Measurements from ENCODE around the gene DHX38.

DHX38 gene

DNA sequence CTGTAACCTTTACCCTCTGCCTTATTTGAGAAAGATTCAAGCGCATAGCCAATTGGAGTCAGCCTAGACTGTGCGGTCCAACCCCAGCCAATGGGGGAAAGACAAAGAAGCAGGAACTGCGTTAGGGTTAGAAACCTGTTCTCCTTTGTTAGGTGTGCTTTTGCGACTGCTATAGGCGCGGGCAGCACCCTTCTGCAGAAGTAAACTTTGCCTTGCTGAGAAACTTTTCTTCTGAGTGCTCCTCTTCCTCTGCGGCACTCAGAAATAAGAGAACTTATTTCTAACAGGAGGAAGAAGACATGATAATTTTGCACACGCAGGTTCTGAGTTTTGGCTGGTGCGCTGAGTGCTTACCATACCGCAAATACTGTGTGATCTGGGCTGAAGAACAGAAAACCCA, 9.2 kb upstream of the DHX38 start:
- DNase-seq, result no peak

DNA sequence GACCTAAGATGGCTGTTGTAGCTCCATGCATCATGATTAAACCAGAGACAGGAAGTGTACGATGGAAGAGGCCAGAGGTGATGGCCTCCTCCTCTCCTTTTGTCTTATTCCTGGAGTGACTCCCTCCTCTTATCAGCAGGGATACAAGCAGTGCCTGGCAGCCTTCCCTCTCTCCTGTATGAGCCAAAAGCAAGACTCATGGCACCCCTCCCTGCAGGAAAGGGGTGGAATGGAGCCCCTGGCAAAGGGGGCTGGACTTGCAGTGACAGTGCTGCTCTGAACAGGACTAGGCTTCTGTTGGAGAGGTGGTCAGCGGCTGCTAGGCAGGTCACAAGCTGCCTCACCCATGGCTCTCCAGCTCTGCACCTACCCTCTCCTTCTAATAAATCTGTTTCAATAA, 8.6 kb upstream of the DHX38 start:
- DNase-seq, result no peak

DNA sequence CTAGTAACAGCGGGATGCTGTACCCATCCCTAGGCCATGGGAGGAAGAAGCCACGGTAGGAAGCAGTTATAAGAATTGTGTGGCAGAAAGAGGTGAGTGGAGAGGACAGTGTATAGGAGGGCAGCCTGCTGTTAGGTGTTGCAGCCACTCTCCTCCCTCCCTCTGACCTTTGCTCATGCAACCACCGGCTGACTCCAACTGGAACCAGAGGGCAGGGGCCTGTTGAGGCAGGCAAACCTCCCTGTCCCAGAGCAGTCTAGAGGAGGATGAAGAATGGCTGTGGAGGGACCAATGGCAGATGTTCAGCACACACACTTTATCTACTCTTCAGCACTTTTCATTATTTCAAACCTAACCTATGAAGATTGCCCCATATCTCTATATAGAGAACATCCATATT, 2.4 kb upstream of the DHX38 start:
- no peak for DNase-seq

DNA sequence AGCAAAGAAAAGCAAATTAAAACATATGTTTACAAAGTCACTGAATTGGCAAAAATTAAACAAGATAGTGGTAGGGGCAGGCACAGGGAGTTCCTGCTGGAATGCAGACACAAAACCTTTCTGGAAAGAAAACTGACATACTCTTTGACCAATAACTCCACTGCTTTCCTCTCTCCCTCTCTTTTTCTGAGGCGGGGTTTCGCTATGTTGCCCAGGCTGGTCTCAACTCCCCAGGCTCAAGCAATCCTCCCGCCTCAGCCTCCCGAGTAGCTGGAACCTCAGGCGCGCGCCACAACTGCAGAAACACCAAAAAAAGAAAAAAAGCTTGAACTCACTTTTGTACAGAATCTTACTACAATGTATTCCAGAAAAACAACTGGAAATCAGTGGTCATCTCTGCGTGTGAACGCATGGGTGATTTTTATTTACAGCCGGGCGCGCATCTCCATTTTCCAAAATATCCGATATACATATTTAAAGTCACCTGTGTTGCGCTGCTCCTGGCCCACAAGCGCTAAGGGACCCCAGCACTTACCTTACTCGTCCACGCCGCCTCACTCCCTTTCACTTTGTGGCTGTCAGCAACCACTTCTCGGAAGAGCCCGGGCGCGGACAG, 707 bp upstream of the DHX38 start:
- no peak for DNase-seq

DNA sequence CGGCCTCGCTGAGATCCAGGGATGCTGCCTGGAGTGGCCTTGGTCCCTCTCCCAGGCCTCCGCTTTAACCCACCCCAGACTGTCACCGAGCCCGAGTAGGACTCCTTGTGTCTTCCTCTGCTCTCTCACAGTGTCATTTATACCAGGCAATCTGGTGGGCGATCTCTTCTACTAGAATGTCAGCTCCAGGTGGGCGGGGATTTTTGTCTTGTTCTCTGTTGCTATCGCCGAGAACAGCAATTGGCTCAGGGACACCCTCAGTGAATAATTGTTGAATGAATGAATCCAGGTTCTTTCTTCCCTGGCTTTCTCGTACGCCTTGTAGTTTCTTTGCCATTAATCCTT, 591 bp downstream of the DHX38 start:
- no peak for DNase-seq

DNA sequence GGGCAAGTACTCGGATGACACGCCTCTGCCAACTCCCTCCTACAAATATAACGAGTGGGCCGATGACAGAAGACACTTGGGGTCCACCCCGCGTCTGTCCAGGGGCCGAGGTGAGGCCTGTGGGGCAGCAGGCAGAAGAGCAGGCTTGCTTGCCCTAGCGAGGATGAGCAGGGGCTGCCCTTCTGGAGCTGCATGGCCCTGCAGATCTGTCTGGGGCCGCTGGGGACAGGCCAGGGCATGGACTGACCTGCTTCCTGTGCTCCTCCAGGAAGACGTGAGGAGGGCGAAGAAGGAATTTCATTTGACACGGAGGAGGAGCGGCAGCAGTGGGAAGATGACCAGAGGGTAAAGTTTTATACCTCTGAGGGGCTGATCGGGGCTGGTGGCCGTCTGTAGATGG, 5.3 kb downstream of the DHX38 start:
- DNase-seq, result no peak

DNA sequence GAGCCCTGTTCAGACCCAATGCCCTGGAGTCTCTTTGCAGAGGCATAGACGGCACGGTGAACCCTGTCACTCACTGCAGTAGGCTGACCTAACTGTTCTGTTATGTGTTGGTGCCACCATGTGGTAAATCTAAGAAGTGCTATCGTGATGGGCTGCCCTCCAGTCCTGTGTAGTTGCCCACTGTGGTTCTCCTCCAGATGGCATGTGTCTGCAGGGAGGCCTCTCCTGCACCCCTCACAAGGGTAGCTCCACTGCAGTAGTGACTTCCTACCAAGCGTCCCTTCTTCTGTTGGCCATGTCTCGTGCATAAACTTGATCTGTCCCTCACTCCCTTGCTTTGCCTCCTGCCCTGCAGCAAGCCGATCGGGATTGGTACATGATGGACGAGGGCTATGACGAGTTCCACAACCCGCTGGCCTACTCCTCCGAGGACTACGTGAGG, 5.8 kb downstream of the DHX38 start:
- DNase-seq, result peak; percentile 76

DNA sequence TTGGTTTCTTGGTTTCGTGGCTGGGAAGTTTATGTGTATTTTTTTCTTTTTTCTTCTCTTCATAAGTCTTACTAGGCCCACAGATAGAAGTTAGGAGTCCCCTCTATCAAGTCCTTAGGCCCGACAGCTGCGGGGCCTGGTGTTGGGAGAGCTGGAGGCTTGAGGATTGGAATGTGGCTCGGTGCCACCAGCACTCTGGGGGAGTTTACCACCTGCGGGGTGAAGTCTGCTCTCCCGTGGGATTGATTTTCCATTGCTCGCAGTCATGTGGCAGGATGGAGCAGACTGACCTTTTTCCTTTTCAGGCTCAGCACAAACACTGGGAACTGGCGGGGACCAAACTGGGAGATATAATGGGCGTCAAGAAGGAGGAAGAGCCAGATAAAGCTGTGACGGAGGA, 7.5 kb downstream of the DHX38 start:
- DNase-seq, result no peak

DNA sequence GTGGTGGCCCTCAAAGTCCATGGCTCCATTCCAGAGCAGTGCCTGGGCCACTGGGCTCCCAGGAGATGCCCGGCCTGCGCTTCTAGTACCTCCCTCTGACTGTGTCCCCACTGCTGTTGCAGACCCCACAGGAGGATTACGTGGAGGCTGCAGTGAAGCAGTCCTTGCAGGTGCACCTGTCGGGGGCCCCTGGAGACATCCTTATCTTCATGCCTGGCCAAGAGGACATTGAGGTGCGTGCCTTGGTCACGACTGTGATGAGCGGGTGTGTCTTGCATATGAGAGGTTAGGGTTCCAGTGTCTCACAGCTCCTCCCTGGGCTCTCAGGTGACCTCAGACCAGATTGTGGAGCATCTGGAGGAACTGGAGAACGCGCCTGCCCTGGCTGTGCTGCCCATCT, 11.3 kb downstream of the DHX38 start:
- DNase-seq, result no peak

DNA sequence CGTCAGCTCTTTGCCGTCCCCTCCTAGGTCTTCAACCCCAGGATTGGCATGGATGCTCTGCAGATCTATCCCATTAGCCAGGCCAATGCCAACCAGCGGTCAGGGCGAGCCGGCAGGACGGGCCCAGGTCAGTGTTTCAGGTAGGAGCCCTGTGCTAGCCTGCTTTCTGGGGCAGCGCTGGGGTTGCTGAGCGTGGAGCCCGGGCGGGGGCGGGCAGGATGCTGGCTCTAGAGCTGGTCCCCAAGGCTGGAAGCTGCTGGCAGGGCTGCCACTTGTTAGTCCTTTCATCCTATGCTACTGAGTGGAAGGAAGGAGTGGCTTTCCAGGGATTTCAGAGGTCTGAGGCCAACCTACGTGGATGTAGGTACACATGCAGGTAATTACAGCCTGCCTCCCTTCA, 12.3 kb downstream of the DHX38 start:
- DNase-seq, result no peak

DNA sequence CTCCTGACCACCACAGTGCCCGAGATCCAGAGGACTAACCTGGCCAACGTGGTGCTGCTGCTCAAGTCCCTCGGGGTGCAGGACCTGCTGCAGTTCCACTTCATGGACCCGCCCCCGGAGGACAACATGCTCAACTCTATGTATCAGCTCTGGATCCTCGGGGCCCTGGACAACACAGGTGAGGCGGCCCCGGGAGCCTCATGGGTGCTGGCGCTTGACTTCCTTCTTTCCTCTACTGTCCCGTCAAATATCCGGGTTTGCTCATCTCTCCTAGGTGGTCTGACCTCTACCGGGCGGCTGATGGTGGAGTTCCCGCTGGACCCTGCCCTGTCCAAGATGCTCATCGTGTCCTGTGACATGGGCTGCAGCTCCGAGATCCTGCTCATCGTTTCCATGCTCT, 13.7 kb downstream of the DHX38 start:
- no peak for DNase-seq

DNA sequence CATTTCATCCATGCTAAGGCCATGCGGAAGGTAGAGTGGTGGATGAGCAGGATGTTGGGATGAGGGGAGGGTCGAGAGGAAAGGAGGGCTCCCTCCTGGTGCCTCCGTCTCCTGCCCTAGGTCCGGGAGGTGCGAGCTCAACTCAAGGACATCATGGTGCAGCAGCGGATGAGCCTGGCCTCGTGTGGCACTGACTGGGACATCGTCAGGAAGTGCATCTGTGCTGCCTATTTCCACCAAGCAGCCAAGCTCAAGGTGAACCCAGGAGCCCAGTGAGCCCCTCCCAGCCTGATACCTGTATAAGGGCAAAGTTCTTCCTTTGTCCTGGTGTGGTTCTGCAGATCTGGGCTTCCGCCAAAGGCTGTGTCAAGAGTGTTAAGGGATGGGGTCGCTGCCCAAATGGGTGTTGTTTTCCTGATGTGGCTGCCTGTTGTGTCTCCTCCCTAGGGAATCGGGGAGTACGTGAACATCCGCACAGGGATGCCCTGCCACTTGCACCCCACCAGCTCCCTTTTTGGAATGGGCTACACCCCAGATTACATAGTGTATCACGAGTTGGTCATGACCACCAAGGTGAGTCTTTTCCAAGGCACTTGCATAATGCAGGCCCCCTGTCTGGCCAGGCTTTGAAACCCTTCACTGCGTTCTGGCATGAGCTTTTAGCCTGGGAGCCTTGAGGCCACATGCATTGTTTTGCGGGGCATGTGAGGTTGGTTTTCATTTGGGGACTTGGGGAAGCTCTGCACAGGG, 14.9 kb downstream of the DHX38 start:
- DNase-seq, result no peak

DNA sequence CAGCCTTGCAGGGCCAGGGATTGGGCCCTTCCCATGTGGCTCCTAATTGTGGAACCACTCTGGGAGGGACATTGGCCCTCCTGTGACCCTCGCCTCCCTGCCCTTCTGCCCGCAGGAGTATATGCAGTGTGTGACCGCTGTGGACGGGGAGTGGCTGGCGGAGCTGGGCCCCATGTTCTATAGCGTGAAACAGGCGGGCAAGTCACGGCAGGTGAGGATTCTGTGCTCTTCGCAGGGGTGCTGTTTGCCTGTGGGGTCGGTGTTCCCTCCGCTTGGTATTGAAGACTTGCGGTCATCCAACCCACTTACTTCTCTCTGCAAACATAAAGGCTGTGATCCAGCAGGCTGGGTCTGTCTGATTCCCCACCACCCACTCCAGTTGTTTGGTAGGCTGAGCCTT, 15.7 kb downstream of the DHX38 start:
- no peak for DNase-seq

DNA sequence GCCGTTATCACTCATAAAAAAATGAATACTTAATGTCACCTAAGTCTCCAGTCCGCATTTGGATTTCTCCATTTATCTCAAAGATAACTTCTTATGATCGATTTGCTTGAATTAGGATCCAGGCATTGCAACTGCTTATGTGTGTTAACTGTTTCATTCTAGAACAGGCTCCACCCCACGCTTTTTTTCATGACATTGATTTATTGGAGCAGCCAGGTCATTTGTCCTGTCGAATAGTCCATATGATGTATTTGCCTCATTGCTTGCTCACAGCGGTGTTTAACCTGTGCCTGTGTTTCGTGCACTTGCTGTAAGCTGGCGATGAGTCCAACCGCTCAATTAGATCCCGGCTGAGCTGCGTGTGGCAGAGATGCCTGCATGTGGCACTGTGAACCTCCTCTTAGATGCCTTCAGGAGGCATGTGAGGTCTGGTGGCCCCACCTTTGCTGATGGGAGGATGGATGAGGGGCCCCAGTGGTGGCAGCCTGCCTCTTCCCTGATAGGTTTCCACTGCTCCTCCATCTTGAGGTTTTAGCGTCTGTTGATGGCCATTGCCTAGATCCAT, 16.4 kb downstream of the DHX38 start:
- DNase-seq, result no peak

DNA sequence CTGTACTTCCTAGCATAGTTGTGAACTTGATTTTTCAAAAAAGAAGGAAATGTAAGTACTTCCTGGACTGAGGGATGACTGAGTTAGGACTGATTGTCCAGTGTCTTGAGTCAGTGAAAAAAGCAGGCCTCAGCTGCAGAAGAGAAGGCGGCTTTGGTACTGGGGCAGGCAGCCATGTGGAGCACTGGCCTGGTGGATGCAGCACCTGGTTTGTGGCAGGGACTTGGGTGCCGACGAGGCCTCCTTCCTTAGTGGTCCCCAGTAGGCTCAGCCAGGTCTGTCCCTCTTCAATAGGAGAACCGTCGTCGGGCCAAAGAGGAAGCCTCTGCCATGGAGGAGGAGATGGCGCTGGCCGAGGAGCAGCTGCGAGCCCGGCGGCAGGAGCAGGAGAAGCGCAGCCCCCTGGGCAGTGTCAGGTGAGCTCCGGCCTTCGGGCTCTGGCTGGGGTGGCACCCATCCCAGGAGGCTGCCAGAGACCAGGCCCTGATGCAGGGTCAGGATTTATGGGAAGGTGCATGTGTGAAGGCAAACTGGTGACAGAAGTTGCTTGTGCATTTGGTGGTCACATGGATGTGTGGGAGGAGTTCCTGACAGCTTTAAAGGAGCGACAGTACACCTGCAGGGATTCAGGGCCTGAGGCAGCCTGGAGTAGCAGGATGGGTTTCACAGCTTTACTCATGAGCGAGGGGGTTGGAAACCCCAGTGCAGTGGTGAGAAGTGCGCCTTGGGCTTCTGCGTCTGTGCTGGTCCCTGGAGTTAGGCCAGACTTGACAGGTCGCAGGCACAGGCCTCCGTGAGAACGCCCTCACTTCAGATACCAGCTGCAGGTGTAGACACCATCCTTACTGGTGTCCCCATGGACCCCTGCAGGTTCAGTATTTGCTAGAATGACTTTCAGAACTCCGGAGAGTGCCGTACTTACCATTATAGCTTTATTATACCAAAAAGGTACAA, 17.3 kb downstream of the DHX38 start:
- DNase-seq, result no peak

DNA sequence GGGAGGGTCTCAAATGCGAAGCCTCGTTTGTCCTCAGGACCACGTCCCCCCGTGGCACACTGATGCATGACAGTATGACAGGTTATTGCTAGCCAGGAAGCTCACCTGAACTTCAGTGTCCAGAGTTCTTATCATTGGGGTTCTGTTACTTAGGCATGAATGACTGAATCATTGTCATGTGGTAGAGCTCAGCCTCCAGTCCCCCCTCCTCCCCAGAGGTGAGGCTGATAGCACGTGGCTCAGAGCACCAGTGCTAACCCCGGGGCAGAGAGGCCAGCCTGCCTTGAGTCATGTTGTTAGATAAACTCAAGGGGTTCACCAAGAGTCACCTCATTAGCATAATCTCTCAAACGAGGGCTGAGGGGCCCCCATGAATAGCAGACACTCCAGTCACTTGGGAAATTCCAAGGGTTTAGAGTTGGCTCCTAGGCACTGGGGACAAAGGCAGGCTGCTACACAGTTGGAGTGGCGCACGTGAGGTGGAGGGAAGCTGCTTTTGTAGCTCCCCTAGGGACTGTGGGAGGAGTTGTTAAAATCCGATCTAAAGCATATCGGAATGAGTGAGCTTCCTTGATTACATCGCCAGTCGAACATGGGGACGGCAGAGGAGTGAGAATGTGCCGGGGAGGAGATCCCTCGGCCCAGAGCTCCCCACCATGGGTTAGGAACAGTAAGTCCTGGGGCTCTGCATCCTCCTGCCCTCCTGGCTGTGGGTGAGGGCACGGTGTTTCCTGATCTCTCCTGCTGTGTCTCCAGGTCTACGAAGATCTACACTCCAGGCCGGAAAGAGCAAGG, 18.2 kb downstream of the DHX38 start:
- DNase-seq, result no peak

DNA sequence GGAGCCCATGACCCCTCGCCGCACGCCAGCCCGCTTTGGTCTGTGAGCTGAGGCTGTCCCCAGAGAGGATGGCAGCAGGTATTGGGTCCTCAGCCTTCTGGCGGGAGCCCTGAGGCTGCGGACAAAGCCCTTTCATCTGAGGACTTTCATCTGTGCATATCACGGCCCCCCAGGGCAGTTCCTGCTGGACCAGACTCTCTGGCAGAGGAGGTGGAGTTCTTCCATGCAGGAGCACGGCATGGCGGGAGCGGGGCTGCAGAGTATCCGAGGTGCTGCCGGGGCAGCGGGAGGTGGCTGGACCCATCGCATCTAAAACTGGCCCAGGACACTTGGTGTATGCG, 18.8 kb downstream of the DHX38 start:
- no peak for DNase-seq

DNA sequence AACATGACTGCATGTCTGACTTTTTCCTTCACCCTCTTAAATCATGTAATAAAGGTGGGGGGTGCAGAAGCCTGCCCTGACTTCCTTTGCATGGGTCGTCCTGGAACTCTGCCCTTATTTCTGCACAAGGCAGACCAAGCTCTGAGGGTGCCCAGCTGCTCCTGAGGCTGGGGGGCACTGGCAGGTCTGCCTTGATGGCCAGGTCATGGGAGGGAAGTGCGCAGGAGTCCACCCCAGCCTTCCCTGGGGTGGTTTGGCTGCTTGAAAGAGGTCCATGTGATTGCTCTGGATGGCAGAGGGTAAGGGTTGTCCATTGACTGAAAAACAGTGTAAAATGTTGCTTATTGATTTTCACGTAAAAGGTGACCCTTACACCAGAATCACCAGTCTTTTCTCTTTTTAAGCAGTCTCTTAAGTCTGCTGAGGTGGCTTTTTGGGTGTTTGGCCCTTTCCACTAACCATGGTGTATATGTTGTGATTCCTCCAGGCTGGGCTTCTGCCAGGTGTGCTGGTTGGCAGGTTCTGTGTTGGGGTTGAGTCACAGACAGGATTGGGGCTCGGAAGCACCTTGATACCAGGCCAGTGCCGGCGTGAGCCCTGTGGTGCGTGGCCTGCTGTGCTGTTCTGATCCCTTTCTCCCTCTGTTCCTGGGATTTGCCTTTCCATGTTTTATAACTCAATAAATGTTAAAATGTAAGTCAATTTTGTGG, 19.4 kb downstream of the DHX38 start:
- no peak for DNase-seq

DNA sequence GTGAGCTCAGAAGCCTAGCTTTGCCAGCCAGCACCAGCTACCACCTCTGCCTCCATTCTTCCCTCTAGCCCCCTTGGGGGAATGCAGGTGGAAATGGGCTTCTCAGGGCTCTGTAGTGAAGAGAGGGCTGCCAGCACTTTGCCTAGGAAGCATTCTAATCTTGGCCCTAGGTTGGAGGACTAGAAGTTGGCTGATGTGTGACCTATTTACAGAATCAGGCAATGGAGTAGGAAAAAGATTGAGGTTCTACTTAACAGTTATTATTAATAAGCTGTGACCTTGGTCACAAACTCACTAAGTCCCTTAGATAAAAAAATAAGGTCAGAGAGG, 19.9 kb downstream of the DHX38 start:
- DNase-seq, result no peak

DNA sequence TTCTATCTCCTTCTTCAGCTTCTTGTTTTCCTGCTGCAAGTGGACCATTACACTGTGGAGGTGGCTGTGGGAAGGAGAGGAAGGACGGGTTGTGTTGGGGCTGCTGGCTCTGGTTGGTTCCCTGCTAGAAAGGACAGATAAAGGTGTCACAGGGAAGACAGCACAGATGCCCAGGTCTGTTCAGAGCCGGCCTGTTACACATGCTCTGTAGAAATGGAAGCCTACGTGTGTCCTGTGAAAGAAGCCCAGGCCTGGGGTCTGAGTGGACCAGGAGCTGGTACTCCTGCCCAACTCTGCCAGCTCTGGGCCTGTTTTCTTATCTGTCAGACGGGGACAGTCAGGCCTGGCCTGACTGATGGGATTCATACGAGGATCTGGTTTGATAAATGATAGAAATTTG, 26.4 kb downstream of the DHX38 start:
- no peak for DNase-seq

DNA sequence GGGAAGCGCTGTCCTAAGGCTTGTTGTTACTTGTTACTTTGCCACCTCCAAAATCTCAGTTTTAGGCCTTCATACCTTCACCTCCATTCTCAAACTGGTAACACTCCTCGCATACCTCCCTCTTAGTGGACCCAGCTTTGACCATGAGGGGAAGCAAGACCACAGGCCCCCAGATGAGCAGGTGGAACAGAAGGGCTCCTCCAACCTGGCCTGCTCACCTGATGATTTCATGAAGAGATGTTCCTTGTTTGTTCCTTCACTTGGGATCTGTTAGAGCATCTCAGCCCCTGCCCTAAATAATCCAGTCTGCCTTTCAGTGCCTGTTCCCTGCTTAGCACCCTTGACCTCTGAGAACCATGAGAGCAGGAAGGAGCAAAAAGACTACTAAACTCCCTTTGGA, 28.7 kb downstream of the DHX38 start:
- DNase-seq, result no peak

DNA sequence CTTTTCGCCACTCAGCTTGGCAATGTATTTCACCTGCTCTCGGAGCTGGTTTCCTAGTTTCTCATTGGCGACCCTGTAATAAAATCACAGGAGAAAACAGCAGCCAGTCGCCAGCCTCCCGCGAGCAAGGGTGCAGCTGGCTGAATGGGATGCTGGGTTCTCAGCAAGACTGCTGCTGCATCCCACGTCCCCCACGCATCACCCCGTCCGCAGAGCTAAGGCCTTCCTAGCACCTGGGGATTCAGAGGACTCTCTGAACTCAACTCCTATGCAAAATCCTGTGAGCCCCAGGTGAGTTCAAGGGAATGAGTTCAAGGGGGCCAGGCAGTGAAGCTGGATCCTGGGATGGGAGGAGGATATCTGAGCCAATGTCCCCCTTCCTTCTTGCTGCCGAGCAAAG, 29.3 kb downstream of the DHX38 start:
- no peak for DNase-seq

Data from NCI-H1694 (cell line).